Astrocyte (in vitro differentiated cells and primary cell): ENCODE measurements around the gene KIAA1549.

Experiments
- EZH2 ChIP-seq: IDR thresholded peaks from 2 replicates; pipeline ENCODE4 v1.6.1; 2012; ENCODE audit warnings: mild to moderate bottlenecking, low read length, inconsistent platforms; ENCODE audit not compliant: insufficient read depth
- TF ChIP-seq, protein P1 (sequence below): IDR thresholded peaks from 2 replicates; pipeline ENCODE4 v1.5.1; 2011; ENCODE audit warnings: low read depth, mild to moderate bottlenecking, inconsistent platforms, low read length, moderate library complexity; ENCODE audit not compliant: insufficient read depth

DNA sequence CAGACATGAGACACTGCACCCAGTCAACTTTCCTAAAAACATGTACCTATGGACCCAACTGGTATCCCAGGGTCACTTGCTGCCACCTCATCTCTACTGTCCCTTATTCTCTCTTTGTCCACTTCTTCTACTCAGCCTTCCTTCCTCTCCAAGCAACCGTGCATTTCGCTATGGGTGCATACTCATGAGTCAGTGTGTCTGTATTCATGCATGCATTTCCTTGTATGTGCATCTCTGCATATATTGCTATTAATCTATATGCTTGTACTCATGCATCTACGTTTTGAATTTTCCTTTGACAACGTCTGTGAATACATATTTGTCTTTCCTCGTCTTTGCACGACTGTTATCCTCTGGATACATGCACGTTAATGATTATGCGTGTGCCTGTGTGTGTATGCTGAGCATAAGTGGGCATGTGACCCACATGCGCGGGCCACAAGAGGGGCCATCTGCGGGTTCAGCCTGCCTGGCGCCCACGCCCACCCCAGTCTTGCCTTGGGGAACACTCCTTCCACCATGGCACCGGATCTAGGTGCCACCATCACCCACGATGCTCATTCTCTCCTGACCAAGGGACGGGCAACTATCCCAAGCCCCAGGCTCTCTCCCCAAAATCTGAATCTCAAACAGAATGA is 23.3 kb downstream of the KIAA1549 start:
- TF ChIP-seq, protein P1, sequence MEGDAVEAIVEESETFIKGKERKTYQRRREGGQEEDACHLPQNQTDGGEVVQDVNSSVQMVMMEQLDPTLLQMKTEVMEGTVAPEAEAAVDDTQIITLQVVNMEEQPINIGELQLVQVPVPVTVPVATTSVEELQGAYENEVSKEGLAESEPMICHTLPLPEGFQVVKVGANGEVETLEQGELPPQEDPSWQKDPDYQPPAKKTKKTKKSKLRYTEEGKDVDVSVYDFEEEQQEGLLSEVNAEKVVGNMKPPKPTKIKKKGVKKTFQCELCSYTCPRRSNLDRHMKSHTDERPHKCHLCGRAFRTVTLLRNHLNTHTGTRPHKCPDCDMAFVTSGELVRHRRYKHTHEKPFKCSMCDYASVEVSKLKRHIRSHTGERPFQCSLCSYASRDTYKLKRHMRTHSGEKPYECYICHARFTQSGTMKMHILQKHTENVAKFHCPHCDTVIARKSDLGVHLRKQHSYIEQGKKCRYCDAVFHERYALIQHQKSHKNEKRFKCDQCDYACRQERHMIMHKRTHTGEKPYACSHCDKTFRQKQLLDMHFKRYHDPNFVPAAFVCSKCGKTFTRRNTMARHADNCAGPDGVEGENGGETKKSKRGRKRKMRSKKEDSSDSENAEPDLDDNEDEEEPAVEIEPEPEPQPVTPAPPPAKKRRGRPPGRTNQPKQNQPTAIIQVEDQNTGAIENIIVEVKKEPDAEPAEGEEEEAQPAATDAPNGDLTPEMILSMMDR, result no peak
- no peak for TF ChIP-seq EZH2
